IMR-90 (cell line): ENCODE data around the gene MAP1LC3A. TPM values are rescaled to one million over a fixed set of nuclear protein-coding genes. Genes with fewer than 3 reads are reported as not detected.

Source experiments
- ATAC-seq: fragments of 200-7000 bp; cut with Tn5 transposase; 2 replicates; pipeline ENCODE4 v1.9.1; 2020; ENCODE audit warnings: low read depth, mild to moderate bottlenecking, moderate library complexity
- BruUV-seq: library from RNA; stranded (reverse); fragments of 400-500 nt; replicated peaks from 2 replicates; lab custom pipeline; 2021; lab: Mats Ljungman, UMichigan
- CTCF ChIA-PET: fragments of 300-600 bp; formaldehyde crosslinking; extraction: SDS; loops from one replicate; lab custom pipeline; 2021; ENCODE audit warnings: antibody characterized with exemption; lab: Yijun Ruan, JAX
- POLR2A ChIA-PET: fragments of 300-600 bp; sonication (Branson Sonifier 250); formaldehyde crosslinking; loops from one replicate; lab custom pipeline; 2022; ENCODE audit warnings: antibody characterized with exemption; ENCODE audit not compliant: unreplicated experiment; lab: Charles Lee
- DNase-seq: peaks from one replicate; pipeline ENCODE4 v3.0.0; 2013
- H2AFZ ChIP-seq: replicated peaks from 2 replicates; pipeline ENCODE3; 2013; ENCODE audit warnings: low read length, mild to moderate bottlenecking; ENCODE audit not compliant: poor library complexity
- H2AK5ac ChIP-seq: 2 replicates; pipeline ENCODE4 v1.6.1; 2013; ENCODE audit warnings: low read depth, low read length, inconsistent platforms
- H2AK9ac ChIP-seq: replicated peaks from 2 replicates; pipeline ENCODE3; 2013; ENCODE audit warnings: mild to moderate bottlenecking, low read depth, low read length, moderate library complexity; ENCODE audit not compliant: poor library complexity
- H2BK120ac ChIP-seq: 2 replicates; pipeline ENCODE4 v1.6.1; 2013; ENCODE audit warnings: low read depth, low read length, inconsistent platforms
- H2BK15ac ChIP-seq: 3 replicates; pipeline ENCODE4 v1.6.1; 2013; ENCODE audit warnings: low read depth, low read length, inconsistent platforms
- H2BK20ac ChIP-seq: 2 replicates; pipeline ENCODE4 v1.6.1; 2013; ENCODE audit warnings: low read depth, mild to moderate bottlenecking, inconsistent platforms, low read length, moderate library complexity
- H2BK5ac ChIP-seq: 2 replicates; pipeline ENCODE4 v1.6.1; 2013; ENCODE audit warnings: mild to moderate bottlenecking, low read depth, low read length, inconsistent platforms; ENCODE audit not compliant: poor library complexity, severe bottlenecking
- H3K14ac ChIP-seq: replicated peaks from 2 replicates; pipeline ENCODE4 v1.6.1; 2013; ENCODE audit warnings: low read depth, low read length, inconsistent platforms
- H3K18ac ChIP-seq: 2 replicates; pipeline ENCODE4 v1.6.1; 2013; ENCODE audit warnings: low read depth, low read length, control low read depth
- H3K23ac ChIP-seq: 2 replicates; pipeline ENCODE4 v1.6.1; 2013; ENCODE audit warnings: low read depth, low read length, inconsistent platforms
- H3K27ac ChIP-seq: 2 replicates; pipeline ENCODE4 v1.5.1; 2013; ENCODE audit warnings: mild to moderate bottlenecking, control low read depth, low read length; ENCODE audit not compliant: insufficient read depth
- H3K27me3 ChIP-seq: 2 replicates; pipeline ENCODE4 v1.6.1; 2013; ENCODE audit warnings: low read length; ENCODE audit not compliant: control insufficient read depth, insufficient read depth
- H3K36me3 ChIP-seq: 2 replicates; pipeline ENCODE4 v1.6.1; 2013; ENCODE audit warnings: low read length, mixed read lengths; ENCODE audit not compliant: control insufficient read depth, insufficient read depth
- H3K4ac ChIP-seq: 2 replicates; pipeline ENCODE4 v1.6.1; 2013; ENCODE audit warnings: low read depth, low read length, inconsistent platforms
- H3K4me1 ChIP-seq: 2 replicates; pipeline ENCODE4 v1.6.1; 2013; ENCODE audit warnings: low read length, mixed read lengths; ENCODE audit not compliant: control insufficient read depth, insufficient read depth
- H3K4me2 ChIP-seq: 2 replicates; pipeline ENCODE4 v1.6.1; 2013; ENCODE audit warnings: low read depth, mild to moderate bottlenecking, control low read depth, low read length, moderate library complexity
- H3K4me3 ChIP-seq: 2 replicates; pipeline ENCODE4 v1.5.1; 2013; ENCODE audit warnings: low read depth, mild to moderate bottlenecking, control low read depth, low read length, moderate library complexity; ENCODE audit not compliant: insufficient read depth
- H3K56ac ChIP-seq: 2 replicates; pipeline ENCODE4 v1.6.1; 2013; ENCODE audit warnings: low read length, inconsistent platforms; ENCODE audit not compliant: insufficient read depth; ENCODE audit errors: extremely low read depth
- H3K79me1 ChIP-seq, 2 experiments: 2 replicates each; pipeline ENCODE4 v1.6.1; 2013; ENCODE audit warnings: low read length in 2 of 2, inconsistent platforms in 1 of 2, low read depth in 1 of 2
- H3K9ac ChIP-seq: 2 replicates; pipeline ENCODE4 v1.6.1; 2013; ENCODE audit warnings: low read depth, low read length, control low read depth
- H3K9me1 ChIP-seq: 2 replicates; pipeline ENCODE4 v1.6.1; 2013; ENCODE audit warnings: low read length, inconsistent platforms; ENCODE audit not compliant: insufficient read depth
- H3K9me3 ChIP-seq: 2 replicates; pipeline ENCODE4 v1.6.1; 2013; ENCODE audit warnings: low read length; ENCODE audit not compliant: control insufficient read depth, insufficient read depth
- H4K20me1 ChIP-seq: 2 replicates; pipeline ENCODE4 v1.6.1; 2013; ENCODE audit warnings: low read length, inconsistent platforms; ENCODE audit not compliant: insufficient read depth
- H4K5ac ChIP-seq: 2 replicates; pipeline ENCODE4 v1.6.1; 2013; ENCODE audit warnings: mild to moderate bottlenecking, low read depth, low read length, control low read depth
- H4K8ac ChIP-seq, 2 experiments: 2 replicates each; pipeline ENCODE4 v1.6.1; 2013; ENCODE audit warnings: low read depth in 2 of 2, low read length in 2 of 2, control low read depth in 1 of 2, inconsistent platforms in 1 of 2
- H4K91ac ChIP-seq: 2 replicates; pipeline ENCODE4 v1.6.1; 2013; ENCODE audit warnings: low read depth, low read length, inconsistent platforms; ENCODE audit not compliant: insufficient read depth
- CEBPB ChIP-seq: IDR thresholded peaks from 2 replicates; pipeline ENCODE4 v1.6.1; 2012; ENCODE audit warnings: low read depth, low read length, improper control_type of control experiment
- POLR2A ChIP-seq: IDR thresholded peaks from 2 replicates; pipeline ENCODE4 v1.6.1; 2012; ENCODE audit warnings: mild to moderate bottlenecking, low read depth, low read length
- WGBS, 2 experiments: methylation state at CpG; one replicate each; pipeline versions ENCODE4 v1.1.5 to v1.1.7; 2013; ENCODE audit warnings: missing lambda C conversion rate in 2 of 2; ENCODE audit not compliant: insufficient read length in 1 of 2; ENCODE audit errors: extremely low coverage in 2 of 2; 5-methylcytosine and 5-hydroxymethylcytosine counted together
- dilution Hi-C: fragments of 300-500 bp; cut with HindIII; formaldehyde crosslinking; loops from one replicate; pipeline ENCODE4 v1.14.3; 2018; ENCODE audit warnings: low sequenced_read_pairs; ENCODE audit not compliant: unreplicated experiment
- in situ Hi-C: fragments of 300-500 bp; cut with MboI; formaldehyde crosslinking; loops from 3 replicates; pipeline ENCODE4 v1.14.3; 2019; ENCODE audit warnings: low sequenced_read_pairs, inconsistent platforms, mixed read lengths
- intact Hi-C: fragments of 100-400 bp; cut with micrococcal nuclease; formaldehyde crosslinking; loops from 2 replicates; pipeline ENCODE4 v1.10.0; 2022
- polyA plus RNA-seq, 3 experiments: library from polyadenylated mRNA; depleted of rRNA; stranded (reverse); fragments of >200 nt; gene quantifications; 2 replicates each; pipeline ENCODE4 v1.2.3, GENCODE V29; 2012; ENCODE audit warnings: low replicate concordance in 1 of 3
- total RNA-seq: library from RNA; depleted of rRNA; stranded (reverse); fragments of >200 nt; gene quantifications from 2 replicates; pipeline ENCODE4 v1.2.3, GENCODE V29; 2012

Gene MAP1LC3A
- total and polyA plus RNA-seq, 2 of the 4 experiments (the other 2 are of a cell fraction): 10.0 to 39.7 TPM

DNA sequence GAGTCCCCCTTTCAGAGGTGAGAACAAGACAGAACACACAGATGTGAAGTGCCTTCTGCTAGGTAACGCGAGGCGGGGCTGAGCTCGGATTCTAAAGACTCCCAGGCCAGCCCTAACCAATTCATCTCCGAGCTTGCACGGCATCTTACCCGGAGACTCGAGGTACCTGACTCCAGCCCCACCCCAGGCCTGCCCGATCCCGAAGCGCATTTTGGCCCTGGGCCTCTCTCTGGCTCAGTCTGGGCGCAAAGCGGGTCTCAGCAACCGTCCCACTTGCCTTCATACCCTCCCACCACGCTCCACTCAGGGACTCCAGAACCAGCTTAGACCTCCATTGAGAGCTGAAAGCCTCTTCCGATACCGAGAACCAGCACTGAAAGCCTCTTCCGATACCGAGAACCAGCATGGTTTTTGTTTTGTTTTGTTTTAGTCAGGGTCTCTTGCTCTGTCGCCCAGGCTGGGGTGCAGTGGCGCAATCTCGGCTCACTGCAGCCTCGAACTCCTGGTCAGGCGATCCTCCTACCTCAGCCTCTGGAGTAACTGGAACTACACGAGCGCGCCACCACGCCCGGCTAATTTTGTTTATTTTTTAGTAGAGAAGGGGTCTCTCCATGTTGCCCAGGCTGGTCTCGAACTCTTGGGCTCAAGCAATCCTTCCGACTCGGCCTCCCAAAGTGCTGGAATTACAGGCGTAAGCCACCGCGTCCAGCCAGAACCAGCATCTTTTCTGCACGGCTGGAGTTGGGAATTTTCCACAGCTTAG lies 42.9 kb upstream of the MAP1LC3A start:
- ChIA-PET POLR2A (no interaction called here), CTCF (interaction anchor here (4.3 kb wide), 1 partner anchor 203 kb away, joined by 24 read pairs; no protein-coding TSS in a partner anchor)
- peaks cover 8% of the 10 kb centered on the region for H3K9me1 ChIP-seq
- H2BK120ac ChIP-seq: peak overlapping the region; percentile 42
- peaks cover 7% of the 10 kb centered on the region; the same call in 1 of the 2 replicates for H3K4me1 ChIP-seq
- peak overlapping the region; percentile 91 for H2AK5ac ChIP-seq
- peaks cover 8 to 60% of the 10 kb centered on the region in 2 experiments; a peak in 3 of 4 replicates for H3K79me1 ChIP-seq
- peak overlapping the region; percentile 95 for H2AK9ac ChIP-seq
- DNase-seq (peak; percentile 47), ATAC-seq (peak; percentile 16)
- H3K4me2 ChIP-seq: peak overlapping the region; percentile 77
- no TSS peak for BruUV-seq
- peak overlapping the region; percentile 33 for H3K18ac ChIP-seq
- no peaks in the 10 kb centered on the region for H3K27me3 ChIP-seq
- peak overlapping the region; percentile 78 for H2BK5ac ChIP-seq
- dilution Hi-C loops (no loop called here), intact Hi-C loops (loop anchor here (2.0 kb wide), 1 partner anchor 203 kb away; no protein-coding TSS in a partner anchor), in situ Hi-C loops (loop anchor here (5.0 kb wide), 1 partner anchor 203 kb away; no protein-coding TSS in a partner anchor)
- peak overlapping the region; percentile 97 for H3K4ac ChIP-seq
- no peaks in the 10 kb centered on the region for H3K9me3 ChIP-seq
- peak overlapping the region; percentile 58 for H3K56ac ChIP-seq
- H2BK20ac ChIP-seq: peak overlapping the region; percentile 57; the same call in 1 of the 2 replicates
- H3K23ac ChIP-seq: peak overlapping the region; percentile 73
- peak overlapping the region; percentile 86 for H2AFZ ChIP-seq
- no peak overlapping the region; the same call in 2 of the 3 replicates for H2BK15ac ChIP-seq
- peak overlapping the region; percentile 94 for H3K14ac ChIP-seq
- peak; percentile 60 for TF ChIP-seq CEBPB
- no peak for TF ChIP-seq POLR2A
- peak overlapping the region; percentile 79 to 91 for H4K8ac ChIP-seq
- WGBS, 2 experiments: 2% methylated on average over 17 of the region's 36 CpGs; no CpG with 5 or more reads in 1 of the 2 experiments
- H3K27ac ChIP-seq: peak overlapping the region; percentile 88
- H3K9ac ChIP-seq: peak overlapping the region; percentile 74
- peak overlapping the region; percentile 71 for H4K5ac ChIP-seq
- peak overlapping the region; percentile 89 for H3K4me3 ChIP-seq
- peak overlapping the region; percentile 87 for H4K91ac ChIP-seq
- H3K36me3 ChIP-seq: peaks cover 6% of the 10 kb centered on the region
- H4K20me1 ChIP-seq: no peaks in the 10 kb centered on the region
